A549 (cell line): ENCODE measurements around the gene ISCU.

Source experiments
- MAFK ChIP-seq: fragments of 450-650 bp; IDR thresholded peaks from 2 replicates; pipeline ENCODE4 v1.6.1; 2014; ENCODE audit not compliant: partially characterized antibody
- POLR2A ChIP-seq: IDR thresholded peaks from 2 replicates; pipeline ENCODE4 v1.6.1; 2012; ENCODE audit warnings: mild to moderate bottlenecking, low read length
- TF ChIP-seq, protein P1 (sequence below): fragments of >200 bp; sonication (Bioruptor Twin); formaldehyde crosslinking; IDR thresholded peaks from 3 replicates; pipeline ENCODE4 v1.5.1; 2016

GRCh38 chr12:108591267-108591980 is 29.0 kb downstream of the ISCU start:
- TF ChIP-seq, protein P1, sequence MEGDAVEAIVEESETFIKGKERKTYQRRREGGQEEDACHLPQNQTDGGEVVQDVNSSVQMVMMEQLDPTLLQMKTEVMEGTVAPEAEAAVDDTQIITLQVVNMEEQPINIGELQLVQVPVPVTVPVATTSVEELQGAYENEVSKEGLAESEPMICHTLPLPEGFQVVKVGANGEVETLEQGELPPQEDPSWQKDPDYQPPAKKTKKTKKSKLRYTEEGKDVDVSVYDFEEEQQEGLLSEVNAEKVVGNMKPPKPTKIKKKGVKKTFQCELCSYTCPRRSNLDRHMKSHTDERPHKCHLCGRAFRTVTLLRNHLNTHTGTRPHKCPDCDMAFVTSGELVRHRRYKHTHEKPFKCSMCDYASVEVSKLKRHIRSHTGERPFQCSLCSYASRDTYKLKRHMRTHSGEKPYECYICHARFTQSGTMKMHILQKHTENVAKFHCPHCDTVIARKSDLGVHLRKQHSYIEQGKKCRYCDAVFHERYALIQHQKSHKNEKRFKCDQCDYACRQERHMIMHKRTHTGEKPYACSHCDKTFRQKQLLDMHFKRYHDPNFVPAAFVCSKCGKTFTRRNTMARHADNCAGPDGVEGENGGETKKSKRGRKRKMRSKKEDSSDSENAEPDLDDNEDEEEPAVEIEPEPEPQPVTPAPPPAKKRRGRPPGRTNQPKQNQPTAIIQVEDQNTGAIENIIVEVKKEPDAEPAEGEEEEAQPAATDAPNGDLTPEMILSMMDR: no peak
- TF ChIP-seq POLR2A (no peak), MAFK (no peak)
